Liver (tissue), 9 donors: ENCODE data around the gene CDKL4. TPM values are rescaled to one million over a fixed set of nuclear protein-coding genes. Genes with fewer than 3 reads are reported as not detected.

ENCODE experiments used
- DNase-seq: peaks from one replicate; pipeline ENCODE4 v3.0.0-alpha.2; 2017; ENCODE audit warnings: low spot score
- H3K27ac ChIP-seq, 2 donors: one replicate each; pipeline ENCODE4 v1.7.0; 2013; ENCODE audit warnings: inconsistent platforms in 2 of 2, low read length in 2 of 2, control low read depth in 1 of 2, low read depth in 1 of 2, mild to moderate bottlenecking in 1 of 2
- H3K27me3 ChIP-seq, 4 donors: one replicate each; pipeline versions ENCODE4 v1.6.1 to v1.7.0; 2013; ENCODE audit warnings: low read length in 3 of 4, inconsistent platforms in 1 of 4, mild to moderate bottlenecking in 1 of 4, moderate library complexity in 1 of 4; ENCODE audit not compliant: control insufficient read depth in 4 of 4, insufficient read depth in 4 of 4
- H3K36me3 ChIP-seq, 4 donors: one replicate each; pipeline versions ENCODE4 v1.6.1 to v1.7.0; 2013; ENCODE audit warnings: low read length in 3 of 4, mild to moderate bottlenecking in 3 of 4, low read depth in 1 of 4, moderate library complexity in 1 of 4; ENCODE audit not compliant: control insufficient read depth in 4 of 4, insufficient read depth in 3 of 4
- H3K4me1 ChIP-seq, 4 donors: one replicate each; pipeline versions ENCODE4 v1.6.1 to v1.7.0; 2013; ENCODE audit warnings: low read length in 3 of 4, mild to moderate bottlenecking in 3 of 4, moderate library complexity in 1 of 4; ENCODE audit not compliant: control insufficient read depth in 4 of 4, insufficient read depth in 4 of 4
- H3K4me3 ChIP-seq, 3 donors: one replicate each; pipeline versions ENCODE4 v1.6.1 to v1.7.0; 2013; ENCODE audit warnings: low read length in 3 of 3, control low read depth in 1 of 3, low read depth in 1 of 3, mild to moderate bottlenecking in 1 of 3
- H3K9ac ChIP-seq, 2 donors: one replicate each; pipeline ENCODE4 v1.7.0; 2013; ENCODE audit warnings: low read length in 2 of 2, mild to moderate bottlenecking in 2 of 2, moderate library complexity in 2 of 2, control low read depth in 1 of 2, low read depth in 1 of 2
- H3K9me3 ChIP-seq, 4 donors: one replicate each; pipeline versions ENCODE4 v1.6.1 to v1.7.0; 2013; ENCODE audit warnings: low read length in 3 of 4; ENCODE audit not compliant: control insufficient read depth in 4 of 4
- ATF3 ChIP-seq: IDR thresholded peaks from 2 replicates; pipeline ENCODE4 v1.6.1; 2016; ENCODE audit warnings: antibody characterized with exemption
- CTCF ChIP-seq: fragments of 150-350 bp; IDR thresholded peaks from 2 replicates; pipeline ENCODE4 v1.5.1; 2017; ENCODE audit warnings: improper control_type of control experiment, low read depth, low read length; ENCODE audit not compliant: missing input control
- EGR1 ChIP-seq, 2 donors: IDR thresholded peaks; 2 replicates each; pipeline ENCODE4 v1.6.1; 2016 to 2018; ENCODE audit warnings: antibody characterized with exemption in 2 of 2, low read depth in 2 of 2
- FOXA1 ChIP-seq: IDR thresholded peaks from 2 replicates; pipeline ENCODE4 v1.6.1; 2016; ENCODE audit warnings: antibody characterized with exemption
- FOXA2 ChIP-seq: IDR thresholded peaks from 2 replicates; pipeline ENCODE4 v1.6.1; 2016; ENCODE audit warnings: antibody characterized with exemption
- GABPA ChIP-seq, 2 donors: IDR thresholded peaks in 1 of 2; conservative IDR thresholded peaks in 1 of 2; 2 replicates each; pipeline ENCODE4 v1.6.1; 2016; ENCODE audit warnings: antibody characterized with exemption in 2 of 2, mild to moderate bottlenecking in 1 of 2, moderate library complexity in 1 of 2
- HNF4A ChIP-seq, 2 donors: conservative IDR thresholded peaks; 2 replicates each; pipeline ENCODE4 v1.6.1; 2016; ENCODE audit warnings: antibody characterized with exemption in 2 of 2, mild to moderate bottlenecking in 2 of 2
- HNF4G ChIP-seq: IDR thresholded peaks from 2 replicates; pipeline ENCODE4 v1.6.1; 2016; ENCODE audit warnings: antibody characterized with exemption
- JUND ChIP-seq, 2 donors: IDR thresholded peaks; 2 replicates each; pipeline ENCODE4 v1.6.1; 2016; ENCODE audit warnings: antibody characterized with exemption in 2 of 2
- MAX ChIP-seq: IDR thresholded peaks from 2 replicates; pipeline ENCODE4 v1.6.1; 2016; ENCODE audit warnings: antibody characterized with exemption
- NR2F2 ChIP-seq: IDR thresholded peaks from 2 replicates; pipeline ENCODE4 v1.6.1; 2016; ENCODE audit warnings: antibody characterized with exemption
- RAD21 ChIP-seq, 2 donors: IDR thresholded peaks; 2 replicates each; pipeline ENCODE4 v1.6.1; 2016; ENCODE audit warnings: antibody characterized with exemption in 2 of 2, mild to moderate bottlenecking in 2 of 2
- REST ChIP-seq: IDR thresholded peaks from 2 replicates; pipeline ENCODE4 v1.6.1; 2016; ENCODE audit warnings: antibody characterized with exemption, mild to moderate bottlenecking
- RXRA ChIP-seq, 2 donors: IDR thresholded peaks; 2 replicates each; pipeline ENCODE4 v1.6.1; 2017 to 2018; ENCODE audit warnings: antibody characterized with exemption in 2 of 2, mild to moderate bottlenecking in 1 of 2
- SP1 ChIP-seq: IDR thresholded peaks from 2 replicates; pipeline ENCODE4 v1.6.1; 2018; ENCODE audit warnings: antibody characterized with exemption, mild to moderate bottlenecking
- TAF1 ChIP-seq: conservative IDR thresholded peaks from 2 replicates; pipeline ENCODE4 v1.6.1; 2016; ENCODE audit warnings: antibody characterized with exemption, mild to moderate bottlenecking
- YY1 ChIP-seq: IDR thresholded peaks from 2 replicates; pipeline ENCODE4 v1.6.1; 2016; ENCODE audit warnings: antibody characterized with exemption, mild to moderate bottlenecking
- ZBTB33 ChIP-seq: IDR thresholded peaks from 2 replicates; pipeline ENCODE4 v1.6.1; 2016; ENCODE audit warnings: antibody characterized with exemption
- WGBS: extraction: QIAGEN DNeasy Blood & Tissue Kit; methylation state at CpG from one replicate; pipeline ENCODE4 v1.1.7; 2013; 5-methylcytosine and 5-hydroxymethylcytosine counted together
- polyA plus RNA-seq, 2 donors: library from polyadenylated mRNA; stranded (reverse) in 1 of 2; unstranded in 1 of 2; fragments of 200-250 nt in 1 of 2; fragments of >200 nt in 1 of 2; fragmentation: Nextera tagmentation in 1 of 2; extraction: Ambion mirVana in 1 of 2; gene quantifications; one replicate each; pipeline versions ENCODE4 v1.2.1 to v1.2.3, GENCODE V29; 2013 to 2015
- total RNA-seq, 2 donors: library from RNA; depleted of rRNA; stranded (reverse); fragments of >200 nt; gene quantifications; one replicate each; pipeline ENCODE4 v1.2.3, GENCODE V29; 2014
- donor health status: healthy.
- donor health status: healthy.
- donor health status: healthy.
- donor health status: healthy.
- donor health status: healthy.

CDKL4 gene
- total and polyA plus RNA-seq, 4 donors, result 0.25 to 1.1 TPM; not detected in 2

- no peak for TF ChIP-seq HNF4G
- TF ChIP-seq CTCF, result no peak
- TF ChIP-seq NR2F2, result no peak
- no peak for TF ChIP-seq TAF1
- TF ChIP-seq JUND (IDR thresholded peaks at IDR 0.05), result no peak
- TF ChIP-seq FOXA2, result no peak
- no peak for TF ChIP-seq EGR1 (IDR thresholded peaks at IDR 0.05; ENCODE audit: low read depth in 2 of 2)
- no peak for TF ChIP-seq RAD21 (IDR thresholded peaks at IDR 0.05)
- TF ChIP-seq RXRA (IDR thresholded peaks at IDR 0.05), result no peak
- TF ChIP-seq YY1, result no peak
- no peak for TF ChIP-seq REST
- no peak for TF ChIP-seq HNF4A (conservative IDR thresholded peaks at IDR 0.05)
- no peak for TF ChIP-seq FOXA1
- TF ChIP-seq SP1, result no peak
- TF ChIP-seq ATF3, result no peak
- TF ChIP-seq GABPA (IDR thresholded peaks at IDR 0.05 in 1 of 2, conservative IDR thresholded peaks at IDR 0.05 in 1 of 2), result no peak
- no peak for TF ChIP-seq ZBTB33
- no peak for TF ChIP-seq MAX
- Histone ChIP-seq H3K4me1 (no peaks in the 10 kb centered on the region), H3K4me3 (no peak overlapping the region), H3K36me3 (no peaks in the 10 kb centered on the region), H3K27me3 (no peaks in the 10 kb centered on the region), H3K9me3 (no peaks in the 10 kb centered on the region), H3K27ac (no peak overlapping the region), H3K9ac (no peak overlapping the region)
- no peak for DNase-seq
- 85% methylated on average over 5 of the region's 5 CpGs for WGBS
Observed at GRCh38 chr2:39175026-39175812, 68.6 kb downstream of the CDKL4 start.
